H9 (cell line): ENCODE data around the gene ACOT7. TPM values are rescaled to one million over a fixed set of nuclear protein-coding genes. Genes with fewer than 3 reads are reported as not detected.

Source experiments
- DNase-seq: peaks from one replicate; pipeline ENCODE4 v3.0.0-alpha.2; 2017
- H2AFZ ChIP-seq: one replicate; pipeline ENCODE4 v1.6.1; 2013; ENCODE audit warnings: mild to moderate bottlenecking, low read length, control low read depth, moderate library complexity
- H2AK5ac ChIP-seq: 2 replicates; pipeline ENCODE4 v1.6.1; 2013; ENCODE audit warnings: low read length, control low read depth, mixed read lengths; ENCODE audit not compliant: insufficient read length
- H2BK120ac ChIP-seq: one replicate; pipeline ENCODE4 v1.6.1; 2013; ENCODE audit warnings: low read depth, mild to moderate bottlenecking, low read length, control low read depth, inconsistent platforms; ENCODE audit not compliant: poor library complexity, severe bottlenecking
- H2BK12ac ChIP-seq: 2 replicates; pipeline ENCODE4 v1.6.1; 2013; ENCODE audit warnings: low read length, control low read depth, mixed read lengths, low read depth; ENCODE audit not compliant: insufficient read length
- H2BK15ac ChIP-seq: 2 replicates; pipeline ENCODE4 v1.6.1; 2013; ENCODE audit warnings: low read depth, low read length, control low read depth
- H2BK20ac ChIP-seq: one replicate; pipeline ENCODE4 v1.6.1; 2013; ENCODE audit warnings: low read depth, mild to moderate bottlenecking, low read length, control low read depth, inconsistent platforms; ENCODE audit not compliant: poor library complexity, severe bottlenecking
- H2BK5ac ChIP-seq: 2 replicates; pipeline ENCODE4 v1.6.1; 2013; ENCODE audit warnings: low read length, control low read depth, mixed read lengths; ENCODE audit not compliant: insufficient read length
- H3K14ac ChIP-seq: 2 replicates; pipeline ENCODE4 v1.6.1; 2013; ENCODE audit warnings: low read length, control low read depth; ENCODE audit not compliant: insufficient read depth
- H3K18ac ChIP-seq: 2 replicates; pipeline ENCODE4 v1.6.1; 2013; ENCODE audit warnings: low read depth, mild to moderate bottlenecking, mixed read lengths, low read length, control low read depth; ENCODE audit not compliant: insufficient read length
- H3K23ac ChIP-seq: 2 replicates; pipeline ENCODE4 v1.6.1; 2013; ENCODE audit warnings: low read length, control low read depth, mixed read lengths, low read depth; ENCODE audit not compliant: insufficient read length
- H3K23me2 ChIP-seq: 2 replicates; pipeline ENCODE4 v1.6.1; 2013; ENCODE audit warnings: low read depth, mild to moderate bottlenecking, mixed read lengths, low read length, control low read depth; ENCODE audit not compliant: insufficient read length, poor library complexity, severe bottlenecking
- H3K27ac ChIP-seq: 2 replicates; pipeline ENCODE4 v1.5.1; 2013; ENCODE audit warnings: low read length, control low read depth, mixed read lengths, low read depth; ENCODE audit not compliant: insufficient read length
- H3K27me3 ChIP-seq: 2 replicates; pipeline ENCODE4 v1.6.1; 2013; ENCODE audit warnings: low read length, control low read depth, inconsistent platforms; ENCODE audit not compliant: insufficient read depth
- H3K4ac ChIP-seq: 2 replicates; pipeline ENCODE4 v1.6.1; 2013; ENCODE audit warnings: low read depth, mild to moderate bottlenecking, control low read depth, inconsistent platforms, low read length, moderate library complexity
- H3K4me1 ChIP-seq: 2 replicates; pipeline ENCODE4 v1.6.1; 2013; ENCODE audit warnings: low read length, control low read depth, inconsistent platforms; ENCODE audit not compliant: insufficient read depth
- H3K4me2 ChIP-seq: 2 replicates; pipeline ENCODE4 v1.6.1; 2013; ENCODE audit warnings: low read length, control low read depth, mixed read lengths; ENCODE audit not compliant: insufficient read length, insufficient read depth
- H3K56ac ChIP-seq: 2 replicates; pipeline ENCODE4 v1.6.1; 2013; ENCODE audit warnings: low read depth, mild to moderate bottlenecking, mixed read lengths, low read length, control low read depth; ENCODE audit not compliant: insufficient read length
- H3K79me1 ChIP-seq: 2 replicates; pipeline ENCODE4 v1.6.1; 2013; ENCODE audit warnings: low read depth, mild to moderate bottlenecking, moderate library complexity, low read length, control low read depth, inconsistent platforms; ENCODE audit not compliant: insufficient read depth, poor library complexity, severe bottlenecking
- H3K79me2 ChIP-seq: 2 replicates; pipeline ENCODE4 v1.6.1; 2013; ENCODE audit warnings: low read length, control low read depth, inconsistent platforms; ENCODE audit not compliant: insufficient read depth
- H3K9ac ChIP-seq: 2 replicates; pipeline ENCODE4 v1.6.1; 2013; ENCODE audit warnings: low read length, control low read depth, mixed read lengths; ENCODE audit not compliant: insufficient read length; ENCODE audit errors: extremely low read depth
- H3K9me3 ChIP-seq: one replicate; pipeline ENCODE4 v1.6.1; 2013; ENCODE audit warnings: low read depth, low read length, inconsistent platforms; ENCODE audit not compliant: control insufficient read depth
- H3T11ph ChIP-seq: one replicate; pipeline ENCODE4 v1.6.1; 2013; ENCODE audit warnings: mild to moderate bottlenecking, low read length, control low read depth, inconsistent platforms
- H4K20me1 ChIP-seq: one replicate; pipeline ENCODE4 v1.6.1; 2013; ENCODE audit not compliant: control insufficient read depth, insufficient read length, insufficient read depth
- H4K5ac ChIP-seq: 2 replicates; pipeline ENCODE4 v1.6.1; 2013; ENCODE audit warnings: low read depth, mild to moderate bottlenecking, mixed read lengths, low read length, control low read depth; ENCODE audit not compliant: insufficient read length
- H4K8ac ChIP-seq: replicated peaks from 2 replicates; pipeline ENCODE4 v1.6.1; 2013; ENCODE audit warnings: low read length, control low read depth, mixed read lengths, low read depth; ENCODE audit not compliant: insufficient read length
- H4K91ac ChIP-seq: 2 replicates; pipeline ENCODE4 v1.6.1; 2013; ENCODE audit warnings: low read depth, mild to moderate bottlenecking, moderate library complexity, mixed read lengths, low read length, control low read depth; ENCODE audit not compliant: insufficient read length
- H3K27ac Mint-ChIP-seq, 3 experiments: 2 replicates in 2 of 3; 3 replicates in 1 of 3; pipeline ENCODE4 v1.8.0; 2020 to 2021; ENCODE audit warnings: mixed read lengths in 3 of 3, mild to moderate bottlenecking in 1 of 3, moderate library complexity in 1 of 3
- H3K27me3 Mint-ChIP-seq: 2 replicates; pipeline ENCODE4 v1.8.0; 2021; ENCODE audit warnings: low read depth, mild to moderate bottlenecking, moderate library complexity, mixed read lengths
- H3K36me3 Mint-ChIP-seq, 3 experiments: 2 replicates in 2 of 3; 3 replicates in 1 of 3; pipeline ENCODE4 v1.8.0; 2020 to 2021; ENCODE audit warnings: low read depth in 3 of 3, mixed read lengths in 3 of 3; ENCODE audit not compliant: insufficient read depth in 1 of 3
- H3K4me1 Mint-ChIP-seq, 2 experiments: 2 replicates each; pipeline ENCODE4 v1.8.0; 2020; ENCODE audit warnings: mixed read lengths in 2 of 2
- H3K4me3 Mint-ChIP-seq, 2 experiments: 2 replicates in 1 of 2; 3 replicates in 1 of 2; pipeline ENCODE4 v1.8.0; 2020 to 2021; ENCODE audit warnings: mild to moderate bottlenecking in 2 of 2, mixed read lengths in 2 of 2, moderate library complexity in 1 of 2
- H3K9me3 Mint-ChIP-seq, 2 experiments: 2 replicates in 1 of 2; 3 replicates in 1 of 2; pipeline ENCODE4 v1.8.0; 2020; ENCODE audit warnings: mild to moderate bottlenecking in 2 of 2, mixed read lengths in 2 of 2, moderate library complexity in 1 of 2
- WGBS: extraction: QIAGEN DNeasy Blood & Tissue Kit; methylation state at CpG from one replicate; pipeline ENCODE4 v1.1.7; 2013; ENCODE audit warnings: missing lambda C conversion rate, low lambda C conversion rate, mixed read lengths; ENCODE audit not compliant: insufficient read length; ENCODE audit errors: extremely low coverage; 5-methylcytosine and 5-hydroxymethylcytosine counted together
- total RNA-seq: library from RNA; stranded (reverse); gene quantifications from 2 replicates; pipeline ENCODE4 v1.2.1, GENCODE V29; 2021
- TF ChIP-seq, protein P1 (sequence below): fragments of 200-600 bp; sonication (generic); conservative IDR thresholded peaks from 3 replicates; pipeline ENCODE4 v1.8.0; 2021; ENCODE audit warnings: antibody characterized with exemption, mild to moderate bottlenecking

Gene ACOT7
- total RNA-seq, 1 experiment from 2014 or later, result 87.4 TPM

DNA sequence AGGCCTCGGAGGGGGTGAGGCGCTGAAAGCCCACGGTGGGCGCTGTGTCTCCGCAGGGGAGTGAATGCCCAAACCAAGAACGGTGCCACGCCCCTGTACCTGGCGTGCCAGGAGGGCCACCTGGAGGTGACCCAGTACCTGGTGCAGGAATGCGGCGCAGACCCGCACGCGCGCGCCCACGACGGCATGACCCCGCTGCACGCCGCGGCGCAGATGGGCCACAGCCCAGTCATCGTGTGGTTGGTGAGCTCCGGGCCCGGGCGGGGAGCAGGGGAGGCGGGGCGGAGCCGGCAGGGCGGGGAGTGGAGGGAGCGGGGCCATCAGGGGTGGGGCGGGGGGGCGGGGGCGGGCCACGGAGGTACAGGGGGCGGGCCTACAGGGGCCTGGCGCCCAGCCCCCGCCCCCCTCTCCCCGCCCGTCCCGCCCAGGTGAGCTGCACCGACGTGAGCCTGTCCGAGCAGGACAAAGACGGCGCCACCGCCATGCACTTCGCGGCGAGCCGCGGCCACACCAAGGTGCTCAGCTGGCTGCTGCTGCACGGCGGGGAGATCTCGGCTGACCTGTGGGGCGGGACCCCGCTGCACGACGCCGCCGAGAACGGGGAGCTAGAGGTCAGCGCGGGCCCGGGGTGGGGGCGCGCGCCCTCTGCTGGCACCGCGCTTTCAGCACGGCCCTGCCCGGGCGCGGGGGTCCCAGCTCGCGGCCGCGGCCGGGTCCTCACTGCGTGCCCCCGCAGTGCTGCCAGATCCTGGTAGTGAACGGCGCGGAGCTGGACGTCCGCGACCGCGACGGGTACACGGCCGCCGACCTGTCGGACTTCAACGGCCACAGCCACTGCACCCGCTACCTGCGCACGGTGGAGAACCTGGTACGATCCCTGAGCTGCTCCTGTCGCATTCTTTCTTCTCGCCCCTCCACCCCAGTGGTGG is 46.9 kb upstream of the ACOT7 start:
- TF ChIP-seq, protein P1, sequence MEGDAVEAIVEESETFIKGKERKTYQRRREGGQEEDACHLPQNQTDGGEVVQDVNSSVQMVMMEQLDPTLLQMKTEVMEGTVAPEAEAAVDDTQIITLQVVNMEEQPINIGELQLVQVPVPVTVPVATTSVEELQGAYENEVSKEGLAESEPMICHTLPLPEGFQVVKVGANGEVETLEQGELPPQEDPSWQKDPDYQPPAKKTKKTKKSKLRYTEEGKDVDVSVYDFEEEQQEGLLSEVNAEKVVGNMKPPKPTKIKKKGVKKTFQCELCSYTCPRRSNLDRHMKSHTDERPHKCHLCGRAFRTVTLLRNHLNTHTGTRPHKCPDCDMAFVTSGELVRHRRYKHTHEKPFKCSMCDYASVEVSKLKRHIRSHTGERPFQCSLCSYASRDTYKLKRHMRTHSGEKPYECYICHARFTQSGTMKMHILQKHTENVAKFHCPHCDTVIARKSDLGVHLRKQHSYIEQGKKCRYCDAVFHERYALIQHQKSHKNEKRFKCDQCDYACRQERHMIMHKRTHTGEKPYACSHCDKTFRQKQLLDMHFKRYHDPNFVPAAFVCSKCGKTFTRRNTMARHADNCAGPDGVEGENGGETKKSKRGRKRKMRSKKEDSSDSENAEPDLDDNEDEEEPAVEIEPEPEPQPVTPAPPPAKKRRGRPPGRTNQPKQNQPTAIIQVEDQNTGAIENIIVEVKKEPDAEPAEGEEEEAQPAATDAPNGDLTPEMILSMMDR, result peak; percentile 79
- peaks cover 6% of the 10 kb centered on the region for H3K23me2 ChIP-seq
- peak overlapping the region; percentile 33 for H3K9ac ChIP-seq
- H3K18ac ChIP-seq, result peak overlapping the region; percentile 73
- DNase-seq, result peak; percentile 85
- H3K9me3 ChIP-seq, result no peaks in the 10 kb centered on the region
- H3K27ac ChIP-seq, result no peak overlapping the region
- no CpG with 5 or more reads among the region's 101 CpGs for whole genome bisulfite sequencing
- H3K14ac ChIP-seq, result peak overlapping the region; percentile 82; the same call in 1 of the 2 replicates
- no peak overlapping the region for H2BK5ac ChIP-seq
- peaks cover 4% of the 10 kb centered on the region; the same call in 1 of the 2 replicates for H3K27me3 ChIP-seq
- Mint-ChIP-seq H3K27ac (no peak overlapping the region), H3K4me3 (peak overlapping the region; percentile 49 to 79), H3K36me3 (no peaks in the 10 kb centered on the region; a peak in 1 of 7 replicates), H3K27me3 (peaks cover 47% of the 10 kb centered on the region), H3K4me1 (peaks cover 26 to 36% of the 10 kb centered on the region in 2 experiments), H3K9me3 (no peaks in the 10 kb centered on the region; a peak in 1 of 5 replicates)
- H2BK15ac ChIP-seq, result no peak overlapping the region
- H3K79me1 ChIP-seq, result no peaks in the 10 kb centered on the region
- H3K56ac ChIP-seq, result no peak overlapping the region
- no peak overlapping the region for H2BK20ac ChIP-seq
- H3K4me1 ChIP-seq, result no peaks in the 10 kb centered on the region; the same call in 1 of the 2 replicates
- H4K5ac ChIP-seq, result no peak overlapping the region
- H4K8ac ChIP-seq, result no peak overlapping the region
- no peak overlapping the region for H4K91ac ChIP-seq
- no peak overlapping the region for H3T11ph ChIP-seq
- no peak overlapping the region for H2BK120ac ChIP-seq
- peak overlapping the region; percentile 50 for H3K4me2 ChIP-seq
- H2AK5ac ChIP-seq, result no peak overlapping the region
- no peaks in the 10 kb centered on the region for H3K79me2 ChIP-seq
- H3K23ac ChIP-seq, result no peak overlapping the region
- H2BK12ac ChIP-seq, result no peak overlapping the region
- no peak overlapping the region for H3K4ac ChIP-seq
- no peak overlapping the region for H2AFZ ChIP-seq
- H4K20me1 ChIP-seq, result no peaks in the 10 kb centered on the region
